Measurements from ENCODE around the gene ZNF587.

DNA sequence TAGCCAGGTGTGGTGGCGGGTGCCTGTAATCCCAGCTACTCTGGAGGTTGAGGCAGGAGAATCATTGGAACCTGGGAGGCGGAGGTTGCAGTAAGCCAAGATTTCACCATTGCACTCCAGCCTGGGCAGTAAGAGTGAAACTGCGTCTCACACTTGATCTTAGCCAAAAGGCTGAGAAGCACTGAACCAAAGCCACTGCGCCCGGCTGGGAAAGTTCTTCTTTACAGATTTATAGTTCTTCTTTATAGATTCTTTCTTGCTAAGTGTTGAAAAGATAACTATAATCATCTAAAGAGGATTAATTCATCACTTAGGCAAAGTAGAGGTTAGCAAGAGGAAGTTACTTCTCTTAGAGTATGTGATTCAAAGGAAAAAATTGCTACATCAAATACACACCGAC is 55.6 kb downstream of the ZNF587 start:
- TF ChIP-seq POLR2A (IDR thresholded peaks at IDR 0.05): no peak
- no peak for TF ChIP-seq CTCF (IDR thresholded peaks at IDR 0.05)

Data from lower leg skin (tissue), 3 donors.